Panc1 (cell line): ENCODE results near the gene NOVA2.

Source experiments
- CTCF ChIP-seq: fragments of 450-650 bp; IDR thresholded peaks from 2 replicates; pipeline ENCODE4 v1.5.1; 2017; ENCODE audit warnings: mild to moderate bottlenecking
- POLR2AphosphoS5 ChIP-seq: IDR thresholded peaks from 2 replicates; pipeline ENCODE4 v1.6.1; 2012; ENCODE audit warnings: mild to moderate bottlenecking, low read depth, low read length, moderate library complexity
- REST ChIP-seq, 2 experiments: IDR thresholded peaks; 2 replicates each; pipeline ENCODE4 v1.6.1; 2011 to 2012; ENCODE audit warnings: low read depth in 2 of 2, control low read depth in 1 of 2, low read length in 1 of 2, mild to moderate bottlenecking in 1 of 2, moderate library complexity in 1 of 2; ENCODE audit not compliant: insufficient read depth in 1 of 2
- SIN3A ChIP-seq: IDR thresholded peaks from 2 replicates; pipeline ENCODE4 v1.6.1; 2012; ENCODE audit warnings: low read depth, mild to moderate bottlenecking, low read length, moderate library complexity, borderline replicate concordance; ENCODE audit not compliant: insufficient read depth
- TCF7L2 ChIP-seq: IDR thresholded peaks from 2 replicates; pipeline ENCODE4 v1.6.1; 2011; ENCODE audit warnings: mild to moderate bottlenecking, low read depth, low read length, inconsistent platforms

DNA sequence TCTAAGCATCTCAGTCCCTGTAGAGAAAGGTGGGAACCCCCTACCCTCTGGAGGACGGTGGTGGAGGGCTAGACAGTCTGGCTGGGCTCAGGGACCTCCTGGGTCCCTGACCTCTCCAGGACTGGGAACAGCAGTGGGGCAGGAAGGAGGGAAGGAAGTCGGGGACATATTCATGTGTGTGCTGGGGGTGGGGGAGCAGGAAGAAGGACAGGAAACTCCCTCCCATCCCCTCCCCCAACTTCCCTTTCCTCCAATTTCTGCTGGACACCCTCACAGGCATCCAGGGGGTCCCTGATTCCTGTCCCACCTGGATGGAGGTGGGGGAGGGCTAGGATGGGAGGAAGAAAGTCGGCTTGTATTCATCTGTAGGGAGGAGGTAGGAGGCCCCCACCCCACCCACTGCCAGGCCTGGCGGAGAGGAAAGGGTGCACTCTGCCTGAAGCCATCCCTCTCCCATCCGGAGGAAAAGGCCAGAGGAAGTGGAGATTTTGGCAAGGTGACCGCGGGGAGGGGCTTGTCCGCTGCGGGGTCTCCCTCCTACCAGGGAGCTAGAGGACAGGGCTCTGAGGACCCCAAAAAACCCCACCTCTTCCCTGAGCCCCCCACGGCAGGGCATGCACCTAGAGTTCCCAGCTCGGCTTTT is 2.3 kb downstream of the NOVA2 start:
- no peak for TF ChIP-seq CTCF
- no peak for TF ChIP-seq POLR2AphosphoS5
- no peak for TF ChIP-seq SIN3A
- TF ChIP-seq TCF7L2: no peak
- TF ChIP-seq REST (IDR thresholded peaks at IDR 0.05; ENCODE audit: insufficient read depth in 1 of 2, low read depth in 2 of 2, low read length in 1 of 2): no peak
